ENCODE measurements around the gene LTBP1.

Gene LTBP1

GRCh38 chr2:32931519-32931918 is 15.2 kb upstream of the LTBP1 start:
- Histone ChIP-seq H2AK5ac (ENCODE audit: low read length, severe bottlenecking) (no peak overlapping the region), H2BK5ac (ENCODE audit: low read depth, low read length, poor library complexity, severe bottlenecking) (no peak overlapping the region), H2BK120ac (ENCODE audit: low read depth, low read length) (no peak overlapping the region), H3K14ac (ENCODE audit: low read length in 2 of 2) (no peak overlapping the region), H3K79me1 (replicated peaks; ENCODE audit: low read length, poor library complexity, severe bottlenecking) (no peaks in the 10 kb centered on the region), H3K9ac (ENCODE audit: low read length) (no peak overlapping the region), H3K4ac (ENCODE audit: low read depth in 1 of 2, low read length in 2 of 2) (no peak overlapping the region), H2BK15ac (ENCODE audit: low read depth, poor library complexity, severe bottlenecking) (no peak overlapping the region), H4K91ac (ENCODE audit: low read length) (no peak overlapping the region), H3K27ac (ENCODE audit: low read length, poor library complexity, severe bottlenecking) (no peak overlapping the region), H2AFZ (ENCODE audit: low read depth, low read length) (no peak overlapping the region), H3K36me3 (ENCODE audit: control insufficient read depth in 1 of 2, insufficient read depth in 2 of 2, low read depth in 1 of 2, low read length in 2 of 2) (no peaks in the 10 kb centered on the region), H3K9me3 (ENCODE audit: control insufficient read depth, low read length) (no peaks in the 10 kb centered on the region), H4K8ac (ENCODE audit: low read length) (no peak overlapping the region), H3K4me2 (ENCODE audit: low read length, poor library complexity, severe bottlenecking) (no peak overlapping the region), H3K4me1 (ENCODE audit: control insufficient read depth, insufficient read depth, low read depth, low read length) (no peaks in the 10 kb centered on the region), H2BK12ac (ENCODE audit: low read length in 2 of 2) (no peak overlapping the region), H3K23ac (ENCODE audit: low read length in 2 of 2) (no peak overlapping the region), H3K4me3 (ENCODE audit: insufficient read depth in 1 of 2, low read depth in 1 of 2, low read length in 2 of 2) (no peak overlapping the region), H3K18ac (ENCODE audit: low read depth in 1 of 2, low read length in 2 of 2) (no peak overlapping the region), H3K27me3 (ENCODE audit: control insufficient read depth in 1 of 2, insufficient read depth in 1 of 2, low read length in 2 of 2) (peaks cover 0 to 20% of the 10 kb centered on the region in 2 experiments)
- WGBS = 80% methylated on average over 2 of the region's 2 CpGs
- no peak for DNase-seq

- peaks cover 0 to 20% of the 10 kb centered on the region in 2 experiments for H3K27me3 ChIP-seq (ENCODE audit: control insufficient read depth in 1 of 2, insufficient read depth in 1 of 2, low read length in 2 of 2)
- no peak overlapping the region for H3K23ac ChIP-seq (ENCODE audit: low read length in 2 of 2)
- no peak overlapping the region for H2BK15ac ChIP-seq (ENCODE audit: low read depth, poor library complexity, severe bottlenecking)
- H3K14ac ChIP-seq (ENCODE audit: low read length in 2 of 2) = no peak overlapping the region
- no peak overlapping the region for H2BK12ac ChIP-seq (ENCODE audit: low read length in 2 of 2)
- no peak overlapping the region for H3K27ac ChIP-seq (ENCODE audit: low read length, poor library complexity, severe bottlenecking)
- no peak overlapping the region for H3K18ac ChIP-seq (ENCODE audit: low read depth in 1 of 2, low read length in 2 of 2)
- H3K9ac ChIP-seq (ENCODE audit: low read length) = no peak overlapping the region
- no peaks in the 10 kb centered on the region for H3K36me3 ChIP-seq (ENCODE audit: control insufficient read depth in 1 of 2, insufficient read depth in 2 of 2, low read depth in 1 of 2, low read length in 2 of 2)
- no peak overlapping the region for H2AK5ac ChIP-seq (ENCODE audit: low read length, severe bottlenecking)
- no peaks in the 10 kb centered on the region for H3K79me1 ChIP-seq (replicated peaks; ENCODE audit: low read length, poor library complexity, severe bottlenecking)
- H3K4me3 ChIP-seq (ENCODE audit: insufficient read depth in 1 of 2, low read depth in 1 of 2, low read length in 2 of 2) = no peak overlapping the region
- H2BK120ac ChIP-seq (ENCODE audit: low read depth, low read length) = no peak overlapping the region
- no peak overlapping the region for H2BK5ac ChIP-seq (ENCODE audit: low read depth, low read length, poor library complexity, severe bottlenecking)
- no peaks in the 10 kb centered on the region for H3K4me1 ChIP-seq (ENCODE audit: control insufficient read depth, insufficient read depth, low read depth, low read length)
- H4K91ac ChIP-seq (ENCODE audit: low read length) = no peak overlapping the region
- H3K4ac ChIP-seq (ENCODE audit: low read depth in 1 of 2, low read length in 2 of 2) = no peak overlapping the region
- 78% methylated on average over 10 of the region's 12 CpGs for WGBS
- H3K4me2 ChIP-seq (ENCODE audit: low read length, poor library complexity, severe bottlenecking) = no peak overlapping the region
- H3K9me3 ChIP-seq (ENCODE audit: control insufficient read depth, low read length) = no peaks in the 10 kb centered on the region
- no peak overlapping the region for H2AFZ ChIP-seq (ENCODE audit: low read depth, low read length)
- no peak for DNase-seq
- no peak overlapping the region for H4K8ac ChIP-seq (ENCODE audit: low read length)
These were observed 14.6 kb upstream of the LTBP1 start for GRCh38 chr2:32931945-32932709.

- H2BK15ac ChIP-seq (ENCODE audit: low read depth, poor library complexity, severe bottlenecking) = no peak overlapping the region
- H2AK5ac ChIP-seq (ENCODE audit: low read length, severe bottlenecking) = no peak overlapping the region
- H3K14ac ChIP-seq (ENCODE audit: low read length in 2 of 2) = no peak overlapping the region
- H3K9ac ChIP-seq (ENCODE audit: low read length) = no peak overlapping the region
- H3K36me3 ChIP-seq (ENCODE audit: control insufficient read depth in 1 of 2, insufficient read depth in 2 of 2, low read depth in 1 of 2, low read length in 2 of 2) = no peaks in the 10 kb centered on the region
- no peak overlapping the region for H2BK12ac ChIP-seq (ENCODE audit: low read length in 2 of 2)
- H2BK120ac ChIP-seq (ENCODE audit: low read depth, low read length) = no peak overlapping the region
- no peak overlapping the region for H4K8ac ChIP-seq (ENCODE audit: low read length)
- H3K4me1 ChIP-seq (ENCODE audit: control insufficient read depth, insufficient read depth, low read depth, low read length) = peaks cover 2% of the 10 kb centered on the region
- H3K27me3 ChIP-seq (ENCODE audit: control insufficient read depth in 1 of 2, insufficient read depth in 1 of 2, low read length in 2 of 2) = peaks cover 0 to 19% of the 10 kb centered on the region in 2 experiments
- DNase-seq = no peak
- no peak overlapping the region for H3K18ac ChIP-seq (ENCODE audit: low read depth in 1 of 2, low read length in 2 of 2)
- no peak overlapping the region for H3K4ac ChIP-seq (ENCODE audit: low read depth in 1 of 2, low read length in 2 of 2)
- no peak overlapping the region for H3K27ac ChIP-seq (ENCODE audit: low read length, poor library complexity, severe bottlenecking)
- H2BK5ac ChIP-seq (ENCODE audit: low read depth, low read length, poor library complexity, severe bottlenecking) = no peak overlapping the region
- no peak overlapping the region for H3K23ac ChIP-seq (ENCODE audit: low read length in 2 of 2)
- 96% methylated on average over 7 of the region's 11 CpGs for WGBS
- H4K91ac ChIP-seq (ENCODE audit: low read length) = no peak overlapping the region
- no peak overlapping the region for H3K4me3 ChIP-seq (ENCODE audit: insufficient read depth in 1 of 2, low read depth in 1 of 2, low read length in 2 of 2)
- H3K79me1 ChIP-seq (replicated peaks; ENCODE audit: low read length, poor library complexity, severe bottlenecking) = no peaks in the 10 kb centered on the region
- H3K4me2 ChIP-seq (ENCODE audit: low read length, poor library complexity, severe bottlenecking) = no peak overlapping the region
- no peak overlapping the region for H2AFZ ChIP-seq (ENCODE audit: low read depth, low read length)
- H3K9me3 ChIP-seq (ENCODE audit: control insufficient read depth, low read length) = no peaks in the 10 kb centered on the region
These were observed 13.7 kb upstream of the LTBP1 start for GRCh38 chr2:32932825-32933755.

GRCh38 chr2:32933756-32934095 is 13.0 kb upstream of the LTBP1 start:
- no peak overlapping the region for H2AK5ac ChIP-seq (ENCODE audit: low read length, severe bottlenecking)
- H3K4me3 ChIP-seq (ENCODE audit: insufficient read depth in 1 of 2, low read depth in 1 of 2, low read length in 2 of 2) = no peak overlapping the region
- no peak overlapping the region for H3K27ac ChIP-seq (ENCODE audit: low read length, poor library complexity, severe bottlenecking)
- no peak overlapping the region for H2BK5ac ChIP-seq (ENCODE audit: low read depth, low read length, poor library complexity, severe bottlenecking)
- H4K8ac ChIP-seq (ENCODE audit: low read length) = no peak overlapping the region
- H3K23ac ChIP-seq (ENCODE audit: low read length in 2 of 2) = no peak overlapping the region
- no peak overlapping the region for H2BK120ac ChIP-seq (ENCODE audit: low read depth, low read length)
- H3K4me1 ChIP-seq (ENCODE audit: control insufficient read depth, insufficient read depth, low read depth, low read length) = peaks cover 2% of the 10 kb centered on the region
- H2BK12ac ChIP-seq (ENCODE audit: low read length in 2 of 2) = no peak overlapping the region
- peaks cover 0 to 25% of the 10 kb centered on the region in 2 experiments for H3K27me3 ChIP-seq (ENCODE audit: control insufficient read depth in 1 of 2, insufficient read depth in 1 of 2, low read length in 2 of 2)
- H2AFZ ChIP-seq (ENCODE audit: low read depth, low read length) = no peak overlapping the region
- no peak overlapping the region for H2BK15ac ChIP-seq (ENCODE audit: low read depth, poor library complexity, severe bottlenecking)
- H3K14ac ChIP-seq (ENCODE audit: low read length in 2 of 2) = no peak overlapping the region
- WGBS = 97% methylated on average over 5 of the region's 5 CpGs
- H3K79me1 ChIP-seq (replicated peaks; ENCODE audit: low read length, poor library complexity, severe bottlenecking) = no peaks in the 10 kb centered on the region
- H3K9ac ChIP-seq (ENCODE audit: low read length) = no peak overlapping the region
- H3K9me3 ChIP-seq (ENCODE audit: control insufficient read depth, low read length) = no peaks in the 10 kb centered on the region
- H4K91ac ChIP-seq (ENCODE audit: low read length) = no peak overlapping the region
- DNase-seq = no peak
- H3K4ac ChIP-seq (ENCODE audit: low read depth in 1 of 2, low read length in 2 of 2) = no peak overlapping the region
- H3K18ac ChIP-seq (ENCODE audit: low read depth in 1 of 2, low read length in 2 of 2) = no peak overlapping the region
- H3K4me2 ChIP-seq (ENCODE audit: low read length, poor library complexity, severe bottlenecking) = no peak overlapping the region
- H3K36me3 ChIP-seq (ENCODE audit: control insufficient read depth in 1 of 2, insufficient read depth in 2 of 2, low read depth in 1 of 2, low read length in 2 of 2) = no peaks in the 10 kb centered on the region
